Ovary (tissue), 9 donors: ENCODE measurements around the gene NOS3. TPM values are rescaled to one million over a fixed set of nuclear protein-coding genes. Genes with fewer than 3 reads are reported as not detected.

Experiments
- DNase-seq, 5 donors: peaks; one replicate each; pipeline ENCODE4 v3.0.0-alpha.2; 2019 to 2020
- H3K27ac ChIP-seq, 2 donors: fragments of 200-600 bp; one replicate each; pipeline versions ENCODE4 v1.5.1 to v1.8.0; 2019 to 2022
- H3K27me3 ChIP-seq: fragments of 200-600 bp; one replicate; pipeline ENCODE4 v1.8.0; 2022
- H3K36me3 ChIP-seq: fragments of 200-600 bp; sonication (generic); one replicate; pipeline ENCODE4 v1.5.1; 2019
- H3K4me1 ChIP-seq: one replicate; pipeline ENCODE4 v1.8.1; 2013; ENCODE audit warnings: mild to moderate bottlenecking, moderate library complexity; ENCODE audit not compliant: insufficient read depth
- H3K4me3 ChIP-seq: fragments of 200-600 bp; sonication (generic); one replicate; pipeline ENCODE4 v1.5.1; 2017
- H3K9me3 ChIP-seq, 2 donors: fragments of 200-600 bp in 1 of 2; sonication (generic) in 1 of 2; one replicate each; pipeline versions ENCODE4 v1.5.1 to v1.8.1; 2013 to 2019; ENCODE audit warnings: mild to moderate bottlenecking in 1 of 2, moderate library complexity in 1 of 2
- EP300 ChIP-seq: sonication (generic); formaldehyde crosslinking; IDR thresholded peaks from one replicate; pipeline ENCODE4 v1.6.1; 2017; ENCODE audit warnings: antibody characterized with exemption
- POLR2A ChIP-seq: fragments of 450-650 bp; IDR thresholded peaks from one replicate; pipeline ENCODE4 v1.6.1; 2017; ENCODE audit warnings: antibody characterized with exemption, mild to moderate bottlenecking, moderate library complexity
- WGBS, 3 donors: extraction: QIAGEN DNeasy Blood & Tissue Kit in 1 of 3; methylation state at CpG; one replicate each; pipeline versions ENCODE4 v1.1.5 to v1.1.7; 2013 to 2017; 5-methylcytosine and 5-hydroxymethylcytosine counted together
- intact Hi-C, 4 donors: fragments of 100-400 bp; cut with DNase I; formaldehyde crosslinking; loops; one replicate each; pipeline versions ENCODE4 v1.11.0 to v1.15.1; 2022 to 2023
- polyA plus RNA-seq, 2 donors: library from polyadenylated mRNA; stranded (reverse); fragments of 200-250 nt in 1 of 2; fragments of 350-450 nt in 1 of 2; fragmentation: Illumina TruSeq in 1 of 2; extraction: RNeasy Lipid Tissue Mini Kit (QIAGEN cat#74804) in 1 of 2; gene quantifications; one replicate each; pipeline ENCODE4 v1.2.3, GENCODE V29; 2013 to 2014
- total RNA-seq, 7 donors: library from RNA; depleted of rRNA in 2 of 7; stranded (reverse); fragments of >200 nt in 2 of 7; fragmentation: NEBNext Ultra II Directional in 3 of 7; extraction: Animal tissue kit (Norgen Biotek cat#: 25700) in 3 of 7; gene quantifications; one replicate each; pipeline versions ENCODE4 v1.1.0 to v1.2.4, GENCODE V29; 2016 to 2023
- TF ChIP-seq, protein P1 (sequence below), 3 donors: fragments of 450-650 bp in 2 of 3; fragments of 200-600 bp in 1 of 3; IDR thresholded peaks; one replicate each; pipeline versions ENCODE4 v1.5.1 to v1.8.0; 2016 to 2022; ENCODE audit warnings: antibody characterized with exemption in 3 of 3, mild to moderate bottlenecking in 1 of 3
- donor health status: DM: no; HTN: no; CAD: no; lungs with moderate emphysema.
- donor health status: DM: no; HTN: no; CAD: no.
- donor health status: Bipolar disorder and iron deficiency.
- donor health status: DM: yes; HTN: yes; CAD: no.
- donor health status: DM: no; HTN: no; CAD: no.
- donor health status: DM: yes; HTN: yes; CAD: no.

The NOS3 gene
- total and polyA plus RNA-seq, 9 donors: 1.0 to 26.0 (median 5.4) TPM

DNA sequence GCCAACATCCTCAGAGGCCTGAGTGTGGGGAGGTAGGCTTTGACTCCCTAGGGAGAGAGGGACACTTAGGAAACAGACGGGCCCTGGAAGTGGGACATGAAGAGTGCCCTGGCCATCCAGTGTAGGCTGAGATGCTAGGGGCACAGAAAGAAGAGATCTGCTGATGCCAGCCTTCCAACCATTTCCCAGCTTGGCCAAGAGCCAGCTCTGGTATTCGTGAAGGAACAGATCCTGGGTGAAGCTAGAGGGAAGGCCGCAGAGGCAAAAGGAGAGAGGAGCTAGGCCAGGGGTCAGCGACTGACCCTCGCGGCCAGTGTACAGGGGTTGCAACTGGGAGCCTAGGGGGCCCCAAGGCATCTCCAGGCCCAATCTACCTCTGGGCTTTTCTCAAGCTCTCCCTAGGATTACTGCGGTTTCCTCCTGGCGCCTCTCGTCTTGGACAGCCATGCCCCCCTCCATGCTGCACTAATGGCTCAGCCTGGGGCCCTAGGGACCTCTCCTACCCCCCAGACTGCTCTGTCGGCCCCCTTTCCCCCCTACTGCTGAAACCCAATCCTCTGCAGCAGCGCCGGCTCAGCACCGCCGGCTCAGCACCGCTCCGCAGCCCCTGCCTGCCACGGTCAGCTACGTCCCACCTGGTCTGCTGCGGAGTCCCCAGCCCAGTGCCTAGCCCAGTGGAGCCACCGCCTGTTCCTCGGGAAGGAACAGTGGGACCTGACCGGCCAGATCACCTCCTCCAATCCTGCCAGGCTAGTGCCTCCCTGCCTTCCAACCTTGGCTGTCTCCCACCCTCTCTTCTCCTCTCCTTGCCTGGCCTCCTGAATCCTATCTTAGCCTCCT lies 57.4 kb downstream of the NOS3 start, which contains the start of gene ASIC3:
Gene ASIC3 (plus strand): TSS at position 556 of the 840 bp plus-strand sequence. CDS start 355 bp downstream, outside the sequence.
- peaks cover 3% of the 10 kb centered on the region for H3K4me1 ChIP-seq
- H3K4me3 ChIP-seq: no peak within 1 kb of the TSS
- H3K9me3 ChIP-seq: no peaks in the 10 kb centered on the region
- no peaks in the 10 kb centered on the region for H3K36me3 ChIP-seq
- no peaks in the 10 kb centered on the region for H3K27me3 ChIP-seq
- 60 to 70% (median 67%) methylated on average over 22 of the region's 22 CpGs for WGBS, 3 donors
- intact Hi-C loops: no loop called here
- H3K27ac ChIP-seq: no peak within 1 kb of the TSS
- no peak for DNase-seq
- no peak for TF ChIP-seq EP300

DNA sequence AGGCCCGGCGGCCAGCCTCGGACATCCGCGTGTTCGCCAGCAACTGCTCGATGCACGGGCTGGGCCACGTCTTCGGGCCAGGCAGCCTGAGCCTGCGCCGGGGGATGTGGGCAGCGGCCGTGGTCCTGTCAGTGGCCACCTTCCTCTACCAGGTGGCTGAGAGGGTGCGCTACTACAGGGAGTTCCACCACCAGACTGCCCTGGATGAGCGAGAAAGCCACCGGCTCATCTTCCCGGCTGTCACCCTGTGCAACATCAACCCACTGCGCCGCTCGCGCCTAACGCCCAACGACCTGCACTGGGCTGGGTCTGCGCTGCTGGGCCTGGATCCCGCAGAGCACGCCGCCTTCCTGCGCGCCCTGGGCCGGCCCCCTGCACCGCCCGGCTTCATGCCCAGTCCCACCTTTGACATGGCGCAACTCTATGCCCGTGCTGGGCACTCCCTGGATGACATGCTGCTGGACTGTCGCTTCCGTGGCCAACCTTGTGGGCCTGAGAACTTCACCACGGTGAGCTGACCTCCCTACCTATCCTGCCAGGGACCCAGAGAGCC lies 58.2 kb downstream of the NOS3 start:
- TF ChIP-seq EP300 (no peak), POLR2A (no peak)
- TF ChIP-seq, protein P1, sequence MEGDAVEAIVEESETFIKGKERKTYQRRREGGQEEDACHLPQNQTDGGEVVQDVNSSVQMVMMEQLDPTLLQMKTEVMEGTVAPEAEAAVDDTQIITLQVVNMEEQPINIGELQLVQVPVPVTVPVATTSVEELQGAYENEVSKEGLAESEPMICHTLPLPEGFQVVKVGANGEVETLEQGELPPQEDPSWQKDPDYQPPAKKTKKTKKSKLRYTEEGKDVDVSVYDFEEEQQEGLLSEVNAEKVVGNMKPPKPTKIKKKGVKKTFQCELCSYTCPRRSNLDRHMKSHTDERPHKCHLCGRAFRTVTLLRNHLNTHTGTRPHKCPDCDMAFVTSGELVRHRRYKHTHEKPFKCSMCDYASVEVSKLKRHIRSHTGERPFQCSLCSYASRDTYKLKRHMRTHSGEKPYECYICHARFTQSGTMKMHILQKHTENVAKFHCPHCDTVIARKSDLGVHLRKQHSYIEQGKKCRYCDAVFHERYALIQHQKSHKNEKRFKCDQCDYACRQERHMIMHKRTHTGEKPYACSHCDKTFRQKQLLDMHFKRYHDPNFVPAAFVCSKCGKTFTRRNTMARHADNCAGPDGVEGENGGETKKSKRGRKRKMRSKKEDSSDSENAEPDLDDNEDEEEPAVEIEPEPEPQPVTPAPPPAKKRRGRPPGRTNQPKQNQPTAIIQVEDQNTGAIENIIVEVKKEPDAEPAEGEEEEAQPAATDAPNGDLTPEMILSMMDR (IDR thresholded peaks at IDR 0.05): no peak
- H3K27ac ChIP-seq: no peak overlapping the region
- intact Hi-C loops: no loop called here
- H3K4me3 ChIP-seq: no peak overlapping the region
- no peaks in the 10 kb centered on the region for H3K36me3 ChIP-seq
- no peak for DNase-seq
- no peaks in the 10 kb centered on the region for H3K9me3 ChIP-seq
- WGBS, 3 donors: 82 to 89% (median 87%) methylated on average over 38 of the region's 38 CpGs
- H3K27me3 ChIP-seq: no peaks in the 10 kb centered on the region
- peaks cover 3% of the 10 kb centered on the region for H3K4me1 ChIP-seq

DNA sequence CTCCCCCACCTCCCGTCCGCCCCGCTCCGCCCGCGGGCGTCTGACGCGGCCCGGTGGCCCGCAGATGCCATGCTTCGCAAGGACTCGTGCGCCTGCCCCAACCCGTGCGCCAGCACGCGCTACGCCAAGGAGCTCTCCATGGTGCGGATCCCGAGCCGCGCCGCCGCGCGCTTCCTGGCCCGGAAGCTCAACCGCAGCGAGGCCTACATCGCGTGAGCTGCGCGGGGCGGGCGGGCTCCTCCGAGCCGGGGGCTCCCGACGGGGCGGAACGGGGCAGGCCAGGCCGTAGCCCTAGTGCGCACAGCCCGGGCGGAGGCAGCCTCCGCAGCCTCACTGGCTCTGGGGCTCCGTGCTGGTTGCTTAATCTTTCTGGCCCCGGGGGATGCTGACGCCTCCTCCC lies 60.3 kb downstream of the NOS3 start:
- Histone ChIP-seq H3K27ac (no peak overlapping the region), H3K36me3 (no peaks in the 10 kb centered on the region), H3K4me3 (no peak overlapping the region), H3K9me3 (no peaks in the 10 kb centered on the region), H3K4me1 (peaks cover 3% of the 10 kb centered on the region), H3K27me3 (no peaks in the 10 kb centered on the region)
- no peak for TF ChIP-seq POLR2A
- TF ChIP-seq EP300: no peak
- TF ChIP-seq, protein P1 (IDR thresholded peaks at IDR 0.05): no peak
- 0 to 1% (median 1%) methylated on average over 34 to 50 of the region's 50 CpGs for WGBS, 3 donors
- intact Hi-C loops: no loop called here
- DNase-seq: peak; percentile 60 to 83 (median 69)

DNA sequence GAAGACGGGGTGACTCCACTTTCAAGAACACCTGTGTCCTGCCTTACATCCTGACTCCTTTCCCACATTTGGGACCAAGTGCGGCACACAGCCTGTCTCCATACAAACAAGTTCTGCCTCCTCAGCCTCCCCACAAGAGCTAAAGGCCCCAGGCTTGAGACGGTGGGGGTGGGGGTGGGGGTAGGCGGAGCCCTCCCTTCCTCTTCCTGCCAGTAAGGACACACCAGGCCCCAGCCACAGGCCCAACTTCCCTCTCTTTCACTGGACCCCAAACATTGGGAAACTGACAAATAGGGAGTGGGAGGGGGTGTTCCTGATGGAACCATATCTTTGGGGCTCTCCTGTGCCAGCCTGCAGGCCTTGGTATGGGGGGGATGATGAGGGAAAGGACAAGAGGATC lies 62.3 kb downstream of the NOS3 start:
- intact Hi-C loops: no loop called here
- H3K27ac ChIP-seq: no peak overlapping the region
- TF ChIP-seq, protein P1 (IDR thresholded peaks at IDR 0.05): no peak
- TF ChIP-seq POLR2A: no peak
- TF ChIP-seq EP300: no peak
- DNase-seq: no peak
- H3K4me3 ChIP-seq: no peak overlapping the region
- no peaks in the 10 kb centered on the region for H3K36me3 ChIP-seq
- no peaks in the 10 kb centered on the region for H3K27me3 ChIP-seq
- 72 to 81% (median 80%) methylated on average over 4 of the region's 4 CpGs for WGBS, 3 donors
- H3K4me1 ChIP-seq: peaks cover 6% of the 10 kb centered on the region
- no peaks in the 10 kb centered on the region for H3K9me3 ChIP-seq

DNA sequence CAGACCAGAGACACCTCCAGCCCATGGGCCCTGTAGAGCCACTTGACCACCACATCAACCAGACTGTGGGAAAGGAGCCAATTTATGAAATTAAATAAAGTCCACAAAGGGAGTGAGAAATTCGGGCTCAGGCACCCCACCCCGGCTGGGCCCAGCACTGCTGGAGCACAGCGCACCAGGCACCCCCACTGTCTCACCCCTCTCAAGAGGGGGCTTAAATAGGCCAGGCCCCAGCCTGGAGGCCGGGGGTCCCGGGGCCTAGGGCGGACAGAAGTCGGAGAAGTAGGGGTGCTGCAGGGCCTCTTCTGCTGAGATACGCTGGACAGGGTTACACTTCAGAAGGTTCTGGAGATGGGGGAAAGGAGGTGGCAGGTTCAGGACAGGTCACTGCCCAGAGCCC lies 62.9 kb downstream of the NOS3 start:
- TF ChIP-seq POLR2A: no peak
- no peak for TF ChIP-seq EP300
- TF ChIP-seq, protein P1 (IDR thresholded peaks at IDR 0.05): no peak
- no peaks in the 10 kb centered on the region for H3K36me3 ChIP-seq
- no peak overlapping the region for H3K4me3 ChIP-seq
- no peak for DNase-seq
- no peaks in the 10 kb centered on the region for H3K9me3 ChIP-seq
- no peak overlapping the region for H3K27ac ChIP-seq
- WGBS, 3 donors: 88 to 96% (median 94%) methylated on average over 8 of the region's 8 CpGs
- H3K27me3 ChIP-seq: no peaks in the 10 kb centered on the region
- intact Hi-C loops: no loop called here
- H3K4me1 ChIP-seq: peaks cover 6% of the 10 kb centered on the region
